ENCODE results near the gene MEI4.

- TF ChIP-seq POLR2AphosphoS5 (IDR thresholded peaks at IDR 0.05) (no peak), POLR2A (IDR thresholded peaks at IDR 0.05) (no peak)
These were observed 45.8 kb upstream of the MEI4 start for GRCh38 chr6:77607004-77607403.

Measured in upper lobe of left lung (tissue), 4 donors.